Measurements from ENCODE around the gene RARA.

RARA gene

DNA sequence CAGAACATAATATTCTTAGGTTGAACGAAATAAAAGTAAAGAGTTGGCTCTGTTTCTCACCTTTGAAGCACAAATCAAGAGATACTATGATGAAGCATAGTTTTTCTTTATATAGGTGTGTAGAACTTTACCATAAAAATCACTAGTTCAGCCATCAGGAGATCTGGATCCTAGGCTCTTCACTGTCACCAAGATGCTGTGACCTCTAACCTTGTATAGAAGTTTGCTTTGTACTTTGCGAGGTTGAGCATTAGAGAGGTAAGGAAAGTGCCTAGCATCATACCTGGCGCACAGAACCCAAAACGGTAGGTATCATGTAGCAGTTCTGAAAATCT, 21.9 kb upstream of the RARA start:
- TF ChIP-seq, protein P1, sequence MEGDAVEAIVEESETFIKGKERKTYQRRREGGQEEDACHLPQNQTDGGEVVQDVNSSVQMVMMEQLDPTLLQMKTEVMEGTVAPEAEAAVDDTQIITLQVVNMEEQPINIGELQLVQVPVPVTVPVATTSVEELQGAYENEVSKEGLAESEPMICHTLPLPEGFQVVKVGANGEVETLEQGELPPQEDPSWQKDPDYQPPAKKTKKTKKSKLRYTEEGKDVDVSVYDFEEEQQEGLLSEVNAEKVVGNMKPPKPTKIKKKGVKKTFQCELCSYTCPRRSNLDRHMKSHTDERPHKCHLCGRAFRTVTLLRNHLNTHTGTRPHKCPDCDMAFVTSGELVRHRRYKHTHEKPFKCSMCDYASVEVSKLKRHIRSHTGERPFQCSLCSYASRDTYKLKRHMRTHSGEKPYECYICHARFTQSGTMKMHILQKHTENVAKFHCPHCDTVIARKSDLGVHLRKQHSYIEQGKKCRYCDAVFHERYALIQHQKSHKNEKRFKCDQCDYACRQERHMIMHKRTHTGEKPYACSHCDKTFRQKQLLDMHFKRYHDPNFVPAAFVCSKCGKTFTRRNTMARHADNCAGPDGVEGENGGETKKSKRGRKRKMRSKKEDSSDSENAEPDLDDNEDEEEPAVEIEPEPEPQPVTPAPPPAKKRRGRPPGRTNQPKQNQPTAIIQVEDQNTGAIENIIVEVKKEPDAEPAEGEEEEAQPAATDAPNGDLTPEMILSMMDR (IDR thresholded peaks at IDR 0.05; ENCODE audit: insufficient read depth, low read depth, low read length, missing control alignments) = no peak
- no peak for DNase-seq (ENCODE audit: low read depth)
- no peak overlapping the region; the same call in 1 of the 2 replicates for H3K4me3 ChIP-seq (ENCODE audit: low read depth, low read length)

DNA sequence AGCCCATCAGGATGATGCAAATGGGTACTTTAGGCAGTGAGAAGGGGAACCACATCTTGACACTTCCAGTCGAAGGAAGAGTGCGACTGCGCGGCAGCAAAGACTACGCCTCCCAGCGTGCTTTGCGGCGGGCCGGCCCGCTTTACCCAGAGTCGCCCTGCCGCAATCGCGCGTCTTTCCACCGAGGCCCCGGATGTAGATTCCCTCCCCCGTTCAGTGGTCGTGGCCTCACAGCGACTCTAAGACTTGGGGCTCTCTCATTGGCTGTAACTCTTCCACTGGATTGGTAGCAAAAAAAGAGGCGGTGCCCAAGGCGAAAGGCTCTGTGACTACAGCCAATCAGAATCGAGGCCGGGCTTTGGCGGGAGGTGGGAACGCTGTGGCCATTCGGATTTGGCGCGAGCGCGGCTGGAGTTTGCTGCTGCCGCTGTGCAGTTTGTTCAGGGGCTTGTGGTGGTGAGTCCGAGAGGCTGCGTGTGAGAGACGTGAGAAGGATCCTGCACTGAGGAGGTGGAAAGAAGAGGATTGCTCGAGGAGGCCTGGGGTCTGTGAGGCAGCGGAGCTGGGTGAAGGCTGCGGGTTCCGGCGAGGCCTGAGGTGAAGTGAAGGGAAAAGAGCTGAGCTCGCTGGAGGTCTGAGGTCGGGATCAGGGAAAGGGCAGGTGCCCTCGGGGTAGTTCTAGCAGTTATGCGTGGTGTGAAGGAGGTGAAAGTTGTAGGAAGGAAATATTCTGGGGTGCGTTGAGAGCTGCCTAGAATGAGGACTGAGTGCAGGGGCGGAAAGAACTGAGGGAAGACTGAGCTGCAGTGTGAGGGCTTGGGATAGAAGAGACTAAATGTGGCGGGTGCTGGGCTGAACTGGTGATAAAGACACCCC, 21.2 kb upstream of the RARA start, which contains the start of gene CDC6:
Gene CDC6 (plus strand): TSS at position 386 of the 876 bp plus-strand sequence. CDS start 1,542 bp downstream, outside the sequence.
- TF ChIP-seq, protein P1 (IDR thresholded peaks at IDR 0.05; ENCODE audit: insufficient read depth, low read depth, low read length, missing control alignments) = no peak
- peak; percentile 99 for DNase-seq (ENCODE audit: low read depth)
- peak within 1 kb of the TSS; percentile 78 for H3K4me3 ChIP-seq (ENCODE audit: low read depth, low read length)

DNA sequence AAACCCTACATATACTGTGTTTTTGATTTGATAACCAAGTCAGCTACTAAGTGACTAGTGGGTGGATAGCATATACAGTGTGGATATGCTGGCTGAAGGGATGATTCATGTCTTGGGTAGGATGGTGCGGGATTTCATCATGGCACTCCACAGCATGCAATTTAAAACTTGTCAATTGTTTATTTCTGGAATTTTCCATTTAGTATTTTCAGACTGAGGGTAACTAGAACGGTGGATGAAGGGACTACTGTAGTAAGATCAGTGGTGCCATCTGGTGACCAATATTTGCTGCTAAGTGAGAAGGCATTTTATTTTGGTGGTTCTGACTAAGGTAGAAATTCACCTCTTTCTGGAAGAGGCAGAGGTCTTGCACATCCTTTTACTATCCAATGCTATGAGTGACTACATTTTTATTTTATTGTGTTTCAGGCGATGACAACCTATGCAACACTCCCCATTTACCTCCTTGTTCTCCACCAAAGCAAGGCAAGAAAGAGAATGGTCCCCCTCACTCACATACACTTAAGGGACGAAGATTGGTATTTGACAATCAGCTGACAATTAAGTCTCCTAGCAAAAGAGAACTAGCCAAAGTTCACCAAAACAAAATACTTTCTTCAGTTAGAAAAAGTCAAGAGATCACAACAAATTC, 18.2 kb upstream of the RARA start:
- no peak overlapping the region for H3K4me3 ChIP-seq (ENCODE audit: low read depth, low read length)
- TF ChIP-seq, protein P1 (IDR thresholded peaks at IDR 0.05; ENCODE audit: insufficient read depth, low read depth, low read length, missing control alignments) = peak; percentile 52
- DNase-seq (ENCODE audit: low read depth) = peak; percentile 70

DNA sequence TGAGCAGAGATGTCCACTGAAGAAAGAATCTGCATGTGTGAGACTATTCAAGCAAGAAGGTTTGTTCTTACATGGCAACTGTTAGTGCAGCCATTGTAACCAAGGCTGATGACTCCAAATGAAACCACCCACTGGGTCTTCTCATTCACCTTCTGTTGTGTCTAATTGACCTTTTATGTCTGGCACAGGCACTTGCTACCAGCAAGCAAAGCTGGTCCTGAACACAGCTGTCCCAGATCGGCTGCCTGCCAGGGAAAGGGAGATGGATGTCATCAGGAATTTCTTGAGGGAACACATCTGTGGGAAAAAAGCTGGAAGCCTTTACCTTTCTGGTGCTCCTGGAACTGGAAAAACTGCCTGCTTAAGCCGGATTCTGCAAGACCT, 17.7 kb upstream of the RARA start:
- no peak overlapping the region for H3K4me3 ChIP-seq (ENCODE audit: low read depth, low read length)
- TF ChIP-seq, protein P1 (IDR thresholded peaks at IDR 0.05; ENCODE audit: insufficient read depth, low read depth, low read length, missing control alignments) = no peak
- DNase-seq (ENCODE audit: low read depth) = no peak

DNA sequence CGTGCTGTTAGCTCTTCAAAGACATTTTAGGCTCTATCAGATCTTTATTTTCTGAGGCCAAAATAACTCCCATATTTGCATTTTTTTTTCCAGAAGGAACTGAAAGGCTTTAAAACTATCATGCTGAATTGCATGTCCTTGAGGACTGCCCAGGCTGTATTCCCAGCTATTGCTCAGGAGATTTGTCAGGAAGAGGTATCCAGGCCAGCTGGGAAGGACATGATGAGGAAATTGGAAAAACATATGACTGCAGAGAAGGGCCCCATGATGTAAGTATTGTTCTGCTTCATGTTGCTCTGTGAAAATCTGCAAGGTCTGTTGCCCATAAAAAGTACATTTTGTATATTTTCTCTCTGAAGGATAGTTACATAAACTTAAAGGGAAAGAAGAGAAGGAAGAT, 15.6 kb upstream of the RARA start:
- no peak overlapping the region for H3K4me3 ChIP-seq (ENCODE audit: low read depth, low read length)
- TF ChIP-seq, protein P1 (IDR thresholded peaks at IDR 0.05; ENCODE audit: insufficient read depth, low read depth, low read length, missing control alignments) = no peak
- DNase-seq (ENCODE audit: low read depth) = no peak

DNA sequence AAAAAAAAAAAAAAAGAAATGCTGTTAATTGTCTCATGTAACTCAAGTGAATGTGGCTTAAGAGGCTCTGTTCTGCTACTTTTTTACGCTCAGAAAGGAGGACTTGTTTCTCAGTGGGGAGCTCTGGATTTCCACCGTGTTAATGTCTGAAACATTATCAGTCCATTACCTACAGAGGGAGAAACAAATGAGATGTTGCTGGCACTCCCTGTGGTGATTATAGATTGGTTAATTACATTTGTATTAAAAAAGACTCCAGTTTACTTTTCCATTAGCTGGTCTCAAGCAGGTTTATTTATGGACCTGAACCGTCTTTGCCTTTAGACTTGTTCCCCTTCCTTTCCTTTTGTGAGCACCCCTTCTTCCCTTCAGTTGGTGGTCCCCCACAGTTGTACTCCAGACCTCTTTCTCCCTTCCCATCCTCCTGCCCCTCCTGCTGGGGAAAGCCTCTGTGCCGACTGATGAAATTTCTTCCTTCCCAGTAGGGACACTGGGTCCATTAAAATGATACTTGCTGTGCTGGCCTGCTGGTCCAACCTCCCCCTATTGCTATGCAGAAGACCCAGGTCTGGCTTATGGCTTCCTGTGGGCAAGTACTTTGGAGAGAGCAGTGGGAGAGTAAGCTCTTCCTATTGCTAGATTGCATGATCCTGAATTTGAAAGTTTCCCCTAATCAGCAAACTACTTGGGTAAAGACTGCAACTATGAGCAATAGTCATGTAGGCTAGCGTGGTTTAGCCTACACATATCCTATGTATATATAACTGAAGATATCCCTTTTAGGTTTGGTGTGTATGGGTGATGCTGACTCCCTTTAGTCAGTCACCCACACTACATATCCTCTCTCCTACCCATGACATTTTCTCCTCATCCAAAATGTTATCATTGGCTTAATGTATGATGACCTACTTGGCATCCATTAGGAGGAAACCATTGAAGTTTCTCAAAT, 13.2 kb upstream of the RARA start:
- no peak for DNase-seq (ENCODE audit: low read depth)
- TF ChIP-seq, protein P1 (IDR thresholded peaks at IDR 0.05; ENCODE audit: insufficient read depth, low read depth, low read length, missing control alignments) = no peak
- H3K4me3 ChIP-seq (ENCODE audit: low read depth, low read length) = no peak overlapping the region

Measured in GM12865 (cell line).